Superior temporal gyrus (tissue), 1 donor: Measurements from ENCODE around the gene C1orf21.
A peak's percentile ranks its signal among the peaks of the same experiment; 100 is the strongest.

ENCODE experiments used
- DNase-seq: peaks from one replicate; pipeline ENCODE4 v3.0.0-alpha.2; 2016; ENCODE audit errors: extremely low spot score

The C1orf21 gene

DNA sequence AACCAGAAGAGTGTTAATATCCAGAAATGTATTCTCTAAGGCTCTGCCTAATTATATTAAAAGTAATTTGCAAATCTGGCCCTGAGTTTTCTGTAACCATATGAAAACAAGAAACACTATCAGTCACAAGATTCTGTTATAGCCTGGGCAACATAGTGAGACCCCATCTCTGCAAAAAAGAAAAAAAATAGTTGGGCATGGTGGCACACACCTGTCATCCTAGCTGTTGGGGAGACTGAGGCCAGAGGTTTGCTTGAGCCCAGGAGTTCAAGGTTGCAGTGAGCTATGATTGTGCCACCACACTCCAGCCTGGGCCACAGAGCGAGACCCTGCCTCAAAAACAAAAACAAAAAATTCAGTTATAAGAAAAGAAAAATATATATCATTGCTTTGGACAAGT is 25.6 kb downstream of the C1orf21 start:
- no peak for DNase-seq

GRCh38 chr1:184416481-184416880 is 29.7 kb downstream of the C1orf21 start:
- DNase-seq: no peak

DNA sequence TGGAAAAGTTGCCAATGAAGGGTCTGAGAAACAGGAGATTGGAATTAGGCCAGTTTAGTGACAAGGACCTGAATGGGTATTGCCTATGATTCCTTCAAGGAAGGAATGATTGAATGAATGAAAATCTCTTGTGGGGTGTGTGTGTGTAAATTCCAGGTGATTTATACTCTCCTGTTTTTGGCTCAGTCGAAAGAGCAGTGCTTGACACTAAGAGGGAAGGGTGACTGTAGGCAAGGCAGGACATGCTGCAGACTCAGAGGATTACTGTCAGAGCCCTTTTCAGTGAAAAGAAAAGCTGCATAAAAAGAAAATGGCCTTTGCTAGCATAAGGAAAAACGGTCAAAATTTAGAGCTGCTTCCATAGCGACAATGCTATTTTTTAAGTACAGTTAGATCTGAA is 30.1 kb downstream of the C1orf21 start:
- no peak for DNase-seq

GRCh38 chr1:184417916-184418315 is 31.1 kb downstream of the C1orf21 start:
- DNase-seq: no peak

DNA sequence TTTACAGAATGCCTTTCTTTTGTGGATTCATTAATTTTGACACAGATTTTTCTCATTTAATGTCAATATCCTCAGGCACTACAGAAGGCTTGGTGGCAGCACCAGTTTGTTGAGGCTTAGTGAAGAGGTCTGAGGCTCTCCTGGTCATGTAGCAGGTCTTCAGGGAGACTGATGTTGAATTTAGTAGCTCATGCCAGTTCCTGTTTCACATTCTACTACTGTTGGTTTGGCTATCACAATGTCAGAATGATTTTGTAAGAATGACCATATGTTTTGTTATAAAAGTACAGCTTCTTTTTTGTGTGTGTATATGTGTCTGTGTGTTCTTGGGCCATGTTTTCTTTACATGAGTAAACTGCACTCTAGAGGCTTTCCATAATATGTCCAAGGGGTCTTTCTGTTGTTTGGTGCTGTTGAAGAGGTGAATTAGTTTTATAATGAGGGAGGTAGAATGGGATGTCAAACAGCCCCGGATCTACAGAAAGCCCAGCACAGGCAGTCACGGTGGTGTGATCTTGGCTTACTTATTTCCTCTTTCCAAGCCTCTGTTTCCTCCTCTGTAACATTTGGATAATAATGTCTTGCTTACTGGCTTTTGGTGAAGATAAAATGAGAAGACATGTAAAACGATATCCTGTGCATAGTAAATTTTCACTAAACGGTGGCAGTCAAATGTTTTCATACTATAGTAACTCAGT is 32.0 kb downstream of the C1orf21 start:
- no peak for DNase-seq

DNA sequence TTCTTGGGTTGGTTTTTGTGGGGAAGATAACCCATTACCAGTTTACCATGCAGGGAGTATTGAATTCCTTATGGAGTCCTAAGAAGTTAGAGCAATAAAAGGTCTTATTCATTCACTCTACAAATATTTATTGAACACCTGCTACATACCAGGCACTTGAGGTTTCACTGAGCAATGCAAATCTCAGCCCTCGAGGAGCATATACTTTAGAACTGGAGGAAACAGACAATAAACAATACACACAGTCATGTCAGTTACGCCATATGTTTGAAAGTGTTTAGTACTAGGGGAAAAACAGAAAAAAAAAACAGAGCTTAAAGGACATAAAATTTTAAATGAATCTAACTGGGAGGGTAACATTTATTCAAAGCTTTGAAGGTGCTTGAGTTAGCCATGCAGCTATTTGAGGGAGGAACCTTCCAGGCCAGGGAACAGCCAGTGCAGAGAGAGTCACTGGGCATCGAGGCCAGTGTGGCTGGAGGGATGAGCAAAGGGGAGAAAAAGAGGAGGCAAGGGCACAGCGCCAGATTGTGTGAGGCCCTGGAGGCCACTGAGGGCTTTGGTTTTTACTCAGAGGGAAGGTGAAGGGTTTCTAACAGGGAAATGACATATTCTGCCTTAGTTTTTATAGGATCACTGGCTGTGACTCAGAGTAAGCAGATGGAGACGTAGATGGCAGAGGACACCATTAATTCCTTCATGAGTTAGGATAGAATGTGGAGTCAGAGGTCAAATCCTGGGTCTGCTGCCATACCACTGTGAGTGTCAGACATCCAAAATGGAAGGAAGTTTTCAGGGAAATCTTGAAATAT is 32.7 kb downstream of the C1orf21 start:
- no peak for DNase-seq

DNA sequence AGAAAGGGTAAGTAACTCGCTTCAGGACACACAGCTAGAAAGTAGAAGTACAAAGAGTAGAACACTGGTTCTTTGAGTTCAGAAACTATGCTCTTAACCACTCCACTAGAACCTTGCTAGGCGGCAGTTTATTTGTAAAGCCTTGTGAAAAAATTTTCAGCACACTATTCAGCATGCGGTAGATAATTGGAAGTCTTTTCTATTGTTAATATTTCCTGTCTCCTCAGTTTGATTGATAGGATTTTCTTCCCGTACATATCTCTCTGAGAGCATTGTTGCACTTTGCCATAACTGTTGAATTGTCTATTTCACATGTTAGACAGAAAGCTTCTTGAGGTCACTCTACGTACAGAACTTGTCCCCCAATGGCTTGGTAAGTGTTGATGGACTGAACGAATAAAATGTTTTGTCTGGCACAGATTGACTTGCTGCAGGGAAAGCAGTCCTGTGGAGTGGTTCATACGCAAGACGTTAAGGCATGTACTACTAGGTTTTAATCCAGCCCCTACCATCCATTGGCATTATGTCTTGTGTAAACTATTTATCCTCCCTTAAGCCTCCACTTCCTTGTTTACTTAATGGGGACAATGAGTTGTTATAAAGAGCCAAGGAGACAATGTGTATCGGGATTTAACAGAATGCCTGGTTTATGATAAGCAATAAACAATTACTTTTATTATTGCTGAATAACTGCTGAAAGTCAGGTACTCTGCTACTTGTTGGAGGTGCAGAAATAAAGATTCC is 35.8 kb downstream of the C1orf21 start:
- DNase-seq: no peak

- DNase-seq: no peak
Observed at GRCh38 chr1:184423649-184424048, 36.8 kb downstream of the C1orf21 start.

DNA sequence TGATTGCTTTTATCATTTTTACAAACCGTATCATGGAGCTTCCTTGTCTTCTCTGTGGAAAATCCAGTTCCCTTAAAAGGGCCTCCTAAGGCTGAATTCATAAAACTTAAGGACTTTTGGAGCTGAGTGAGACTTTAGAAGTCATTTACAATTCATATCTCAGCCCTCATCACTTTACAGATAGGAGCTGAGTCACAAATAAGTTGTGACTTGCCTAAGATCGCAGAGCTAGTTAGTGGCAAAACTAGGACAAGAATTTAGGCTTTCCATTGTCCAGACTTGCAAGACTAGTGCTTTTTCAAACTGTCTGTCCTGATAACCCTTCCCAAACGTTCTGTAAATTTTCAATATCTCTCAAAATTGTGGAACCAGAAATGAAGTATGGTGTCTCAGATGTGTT is 37.3 kb downstream of the C1orf21 start:
- no peak for DNase-seq

DNA sequence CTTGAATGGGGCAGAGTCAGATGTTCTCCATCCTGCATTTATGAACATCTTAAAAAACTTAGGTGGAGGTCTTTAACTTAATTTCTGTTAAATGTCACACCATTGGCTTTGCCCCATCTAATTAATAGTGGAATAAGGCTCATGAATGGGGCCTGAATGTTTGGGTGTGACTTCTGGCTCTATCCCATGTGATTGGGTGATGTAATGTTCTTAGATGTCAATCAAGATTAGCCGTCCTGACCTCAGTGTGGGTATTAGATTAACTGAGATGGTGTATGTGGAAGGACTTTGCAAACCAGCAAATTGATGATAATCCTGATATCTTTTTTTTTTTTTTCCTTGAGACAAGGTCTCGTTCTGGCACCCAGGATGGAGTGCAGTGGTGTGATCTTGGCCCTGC is 38.1 kb downstream of the C1orf21 start:
- no peak for DNase-seq

DNA sequence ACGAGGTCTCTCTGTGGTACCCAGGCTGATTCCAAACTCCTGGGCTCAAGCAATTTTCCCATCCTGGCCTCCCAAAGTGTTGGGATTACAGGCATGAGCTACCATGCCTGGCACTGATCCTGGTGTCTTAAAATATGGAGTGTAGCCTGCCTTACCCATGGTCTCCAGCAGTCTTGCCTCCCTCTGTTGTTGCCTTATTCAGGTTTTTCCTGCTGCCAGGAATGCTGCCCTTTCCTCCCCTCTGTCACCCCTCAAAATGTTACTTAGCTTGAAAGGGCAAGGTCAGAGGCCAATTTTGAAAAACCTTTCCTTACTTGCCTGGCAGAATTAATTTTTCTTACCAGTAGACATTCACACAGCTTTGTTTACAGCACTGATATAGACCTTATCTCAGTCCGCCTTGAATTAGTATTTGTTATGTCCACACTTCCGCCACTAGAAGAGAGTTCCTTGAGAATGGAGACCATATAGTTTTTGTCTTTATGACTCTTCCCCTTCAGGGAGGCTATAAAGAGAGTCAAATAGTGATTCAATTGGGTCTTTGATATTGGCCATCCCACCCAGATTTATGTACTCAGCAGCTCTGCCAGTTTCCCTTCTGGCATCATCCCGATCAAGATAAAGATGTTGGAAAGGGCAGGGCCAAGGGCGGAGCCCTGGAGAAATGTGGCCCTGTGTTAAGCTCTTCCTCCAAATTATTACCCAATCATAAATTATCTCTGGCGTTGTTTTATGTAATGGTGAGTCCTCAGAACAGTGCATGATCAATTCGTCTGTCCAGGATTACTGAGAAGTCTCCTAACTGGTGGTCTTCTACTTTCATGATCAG is 38.8 kb downstream of the C1orf21 start:
- no peak for DNase-seq

DNA sequence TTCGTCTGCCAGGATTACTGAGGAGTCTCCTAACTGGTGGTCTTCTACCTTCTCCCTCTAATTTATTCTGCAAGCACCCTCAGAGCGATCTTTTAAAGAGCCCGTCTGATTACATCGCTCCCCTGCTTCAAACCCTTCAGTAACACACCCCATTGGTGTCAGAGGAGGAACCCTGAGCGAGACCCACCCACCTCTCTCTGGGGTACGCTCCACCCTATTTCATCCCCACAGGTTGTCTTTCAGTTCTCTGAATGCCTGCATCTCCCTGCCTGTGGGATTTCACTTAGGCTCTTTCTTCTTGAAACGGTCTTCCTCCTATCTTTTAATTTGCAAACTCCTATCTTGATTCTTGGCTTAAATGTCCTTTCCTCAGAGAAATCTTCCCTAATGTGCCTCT is 39.4 kb downstream of the C1orf21 start:
- DNase-seq: no peak

- DNase-seq: no peak
Observed at GRCh38 chr1:184427722-184428121, 40.9 kb downstream of the C1orf21 start.

GRCh38 chr1:184428604-184429003 is 41.8 kb downstream of the C1orf21 start:
- no peak for DNase-seq

DNA sequence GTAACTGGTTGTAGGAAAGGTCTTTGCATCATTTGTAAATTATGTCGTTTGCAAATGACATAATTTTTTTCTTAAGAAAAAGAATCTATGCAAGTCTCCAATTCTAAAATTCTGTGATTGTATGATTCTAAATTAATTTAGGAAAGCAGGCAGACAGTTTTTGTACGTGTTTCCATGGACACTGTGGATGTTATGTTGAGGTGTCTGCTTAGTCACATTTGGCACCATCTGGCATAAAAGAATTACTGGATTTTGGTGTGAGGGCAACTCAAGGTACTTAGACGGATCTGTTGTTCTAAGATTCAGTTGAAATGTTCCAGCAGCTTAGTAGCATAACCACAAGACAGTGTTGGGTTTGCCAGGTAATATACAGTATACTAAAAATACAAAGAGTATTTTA is 42.5 kb downstream of the C1orf21 start:
- DNase-seq: peak; percentile 70

DNA sequence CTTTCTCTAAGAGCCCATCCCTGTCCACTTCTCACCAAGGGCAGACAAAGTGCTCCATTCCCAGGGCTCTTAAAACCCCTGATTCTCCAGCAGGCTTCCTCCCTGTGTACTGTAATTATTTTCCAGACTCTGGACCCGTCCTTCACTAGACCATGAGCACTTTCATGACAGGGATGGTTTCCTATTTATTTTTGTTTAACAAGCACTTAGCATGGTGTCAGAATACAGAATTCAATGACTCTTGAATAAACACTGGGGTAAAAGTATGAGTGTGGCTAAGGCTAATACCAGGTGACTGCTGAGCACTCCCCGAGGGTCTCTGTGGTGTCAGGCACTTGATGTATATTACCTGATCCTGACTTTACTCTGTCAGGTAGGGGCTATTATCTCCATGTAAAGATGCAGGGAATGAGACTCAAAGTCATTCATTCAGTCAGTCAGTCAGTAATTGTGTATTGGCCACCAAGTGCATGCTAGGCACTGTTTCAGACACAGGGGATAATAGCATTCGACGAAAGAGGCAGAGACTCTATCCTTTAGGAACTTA is 47.2 kb downstream of the C1orf21 start:
- no peak for DNase-seq

DNA sequence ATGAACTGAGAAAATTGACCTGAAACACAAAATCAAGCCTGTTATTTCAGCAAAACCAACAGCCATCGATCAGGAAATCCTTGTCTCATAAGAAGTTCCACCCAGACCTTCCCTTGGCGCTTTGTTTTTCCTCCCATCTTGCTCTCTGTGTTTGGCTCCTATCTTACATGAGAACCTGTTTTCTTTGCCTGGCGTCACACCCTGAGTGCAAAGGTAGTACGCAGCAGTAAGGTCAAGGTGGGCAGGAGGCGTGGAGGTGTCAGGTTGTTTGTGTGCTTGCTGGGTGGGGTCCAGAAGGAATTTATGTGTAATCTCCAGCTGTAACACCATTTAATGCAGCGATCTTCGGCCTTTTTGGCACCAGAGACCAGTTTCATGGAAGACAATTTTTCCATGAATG is 50.5 kb downstream of the C1orf21 start:
- DNase-seq: no peak

GRCh38 chr1:184438363-184438762 is 51.5 kb downstream of the C1orf21 start:
- DNase-seq: no peak

GRCh38 chr1:184442260-184442659 is 55.4 kb downstream of the C1orf21 start:
- DNase-seq: no peak

GRCh38 chr1:184443201-184443600 is 56.4 kb downstream of the C1orf21 start:
- DNase-seq: peak; percentile 51

DNA sequence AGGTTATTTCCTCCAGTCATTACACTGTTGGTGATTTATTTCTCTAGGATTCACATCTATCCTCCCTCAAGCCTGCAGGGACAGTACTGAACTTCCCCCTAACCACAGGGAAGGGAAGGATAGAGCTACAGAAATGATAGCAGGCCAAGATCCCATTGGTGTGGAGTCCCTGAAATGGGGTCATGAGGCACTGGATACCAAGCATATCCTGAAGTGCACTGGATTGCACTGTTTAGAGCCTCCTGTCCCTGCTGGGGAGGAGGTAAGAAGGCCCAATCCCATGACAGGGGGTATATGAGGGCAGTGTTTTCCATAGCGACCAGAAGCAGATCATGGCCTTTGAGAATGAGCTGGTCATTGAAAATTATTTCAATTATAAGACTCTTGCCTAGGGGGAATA is 56.8 kb downstream of the C1orf21 start:
- no peak for DNase-seq

DNA sequence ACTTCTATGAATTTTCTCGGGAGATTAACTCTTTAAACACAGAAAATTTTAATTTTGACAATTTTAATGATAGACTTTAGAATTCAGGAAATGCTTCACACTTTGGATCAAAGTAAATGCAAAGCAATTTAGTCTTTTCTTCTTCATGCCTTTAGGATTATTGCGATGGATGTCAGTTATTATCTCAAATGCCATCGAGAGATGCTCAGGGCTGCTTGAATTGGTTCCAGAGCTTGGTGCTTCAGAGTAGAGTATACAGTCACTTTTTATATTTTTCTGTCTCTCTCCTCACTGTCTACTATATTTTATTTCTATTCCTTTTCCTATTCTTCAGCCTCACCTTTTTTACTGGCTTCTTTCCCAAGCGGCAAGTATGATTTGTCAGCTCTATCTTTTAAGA is 59.2 kb downstream of the C1orf21 start:
- no peak for DNase-seq
